T-helper 9 cell (primary cell): Measurements from ENCODE around the gene SFT2D3.
A peak's percentile ranks its signal among the peaks of the same experiment; 100 is the strongest.

Experiments
- DNase-seq: peaks from one replicate; pipeline ENCODE4 v3.0.0-alpha.2; 2020
- total RNA-seq, 2 donors: gene quantifications; one replicate each; lab custom pipeline; 2026; lab: John Stamatoyannopoulos, UW

Gene SFT2D3, protein sequence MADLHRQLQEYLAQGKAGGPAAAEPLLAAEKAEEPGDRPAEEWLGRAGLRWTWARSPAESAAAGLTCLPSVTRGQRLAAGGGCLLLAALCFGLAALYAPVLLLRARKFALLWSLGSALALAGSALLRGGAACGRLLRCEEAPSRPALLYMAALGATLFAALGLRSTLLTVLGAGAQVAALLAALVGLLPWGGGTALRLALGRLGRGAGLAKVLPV
- total RNA-seq: 15.7 to 22.4 reads per million in 2 donors

DNA sequence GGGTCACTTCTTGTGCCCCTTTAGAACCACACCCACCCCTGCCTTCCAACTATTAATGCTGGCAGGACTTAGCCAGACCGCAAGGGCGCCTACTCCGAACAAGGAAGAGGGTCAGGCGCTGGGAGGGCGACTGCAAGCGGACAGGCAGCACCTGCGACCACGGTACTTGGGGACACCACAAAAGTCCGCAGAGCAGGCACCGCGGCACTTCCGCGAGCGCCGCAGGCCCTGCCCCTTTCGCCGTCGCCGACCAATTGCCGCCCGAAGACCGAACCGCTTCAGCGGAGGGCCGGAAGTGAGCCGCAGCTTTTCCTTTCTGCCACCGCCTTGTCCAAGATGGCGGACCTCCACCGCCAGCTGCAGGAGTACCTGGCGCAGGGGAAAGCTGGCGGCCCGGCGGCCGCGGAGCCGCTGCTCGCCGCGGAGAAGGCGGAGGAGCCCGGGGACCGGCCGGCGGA lies at the start of gene SFT2D3:
SFT2D3 (plus strand) TSS at position 305 of the 458 bp plus-strand sequence; CDS start at position 337, 32 bp downstream.
- DNase-seq: peak; percentile 78

DNA sequence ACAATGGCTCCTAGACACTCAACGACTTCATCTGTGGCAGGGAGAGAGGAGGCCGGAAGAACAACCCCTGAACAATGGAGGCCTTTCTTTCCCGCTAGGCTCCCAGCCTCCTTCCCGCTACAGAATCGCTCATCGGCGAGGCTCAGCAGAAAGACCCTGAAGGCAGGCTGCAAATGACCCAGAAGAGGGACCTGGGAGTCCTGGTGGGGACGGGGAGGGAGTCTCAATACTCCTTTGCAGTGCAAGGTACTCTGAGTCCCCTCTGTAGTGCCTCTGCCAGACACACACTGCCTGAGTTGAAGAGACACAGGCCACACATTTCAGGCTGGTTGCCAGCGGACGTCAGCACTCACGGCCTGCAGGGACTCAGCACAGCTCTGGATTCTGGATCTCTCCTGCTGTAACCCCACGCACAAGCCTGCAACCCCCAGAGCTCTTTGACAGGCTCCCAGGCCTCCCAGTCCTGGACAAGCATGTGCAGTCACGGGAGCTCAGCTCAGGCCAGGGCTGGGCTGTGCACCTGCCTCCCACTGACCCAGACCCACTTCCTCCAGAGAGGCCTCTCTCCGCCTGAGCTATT lies 49.2 kb upstream of the SFT2D3 start:
- no peak for DNase-seq

DNA sequence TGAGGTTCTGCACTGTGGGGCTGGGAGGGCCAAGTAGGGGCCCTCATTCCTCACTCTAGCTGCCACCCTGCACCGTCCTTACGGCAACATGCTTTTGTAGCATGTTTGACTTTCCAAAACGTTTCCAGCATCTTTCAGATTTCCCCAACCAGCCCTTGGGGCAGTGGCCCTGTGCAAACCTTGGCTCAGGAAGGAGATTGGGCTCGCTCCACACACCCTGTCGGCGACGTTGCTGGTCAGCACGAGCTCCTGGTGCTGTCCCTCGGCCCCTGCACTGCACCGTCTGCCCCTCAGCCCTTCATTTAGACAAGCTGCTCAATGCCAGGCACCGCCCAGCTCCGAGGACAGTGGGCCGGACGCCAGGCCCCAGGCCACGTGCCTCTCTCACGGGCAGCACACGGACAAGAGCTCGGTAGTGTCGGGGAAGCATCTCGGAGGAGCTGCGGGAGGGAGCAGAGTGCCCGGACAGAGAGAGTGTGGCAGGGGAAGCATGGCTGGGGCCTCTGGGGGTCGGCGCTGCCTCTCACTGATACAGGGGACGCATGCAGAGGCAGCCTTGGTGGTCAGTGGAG lies 48.4 kb upstream of the SFT2D3 start:
- DNase-seq: no peak

DNA sequence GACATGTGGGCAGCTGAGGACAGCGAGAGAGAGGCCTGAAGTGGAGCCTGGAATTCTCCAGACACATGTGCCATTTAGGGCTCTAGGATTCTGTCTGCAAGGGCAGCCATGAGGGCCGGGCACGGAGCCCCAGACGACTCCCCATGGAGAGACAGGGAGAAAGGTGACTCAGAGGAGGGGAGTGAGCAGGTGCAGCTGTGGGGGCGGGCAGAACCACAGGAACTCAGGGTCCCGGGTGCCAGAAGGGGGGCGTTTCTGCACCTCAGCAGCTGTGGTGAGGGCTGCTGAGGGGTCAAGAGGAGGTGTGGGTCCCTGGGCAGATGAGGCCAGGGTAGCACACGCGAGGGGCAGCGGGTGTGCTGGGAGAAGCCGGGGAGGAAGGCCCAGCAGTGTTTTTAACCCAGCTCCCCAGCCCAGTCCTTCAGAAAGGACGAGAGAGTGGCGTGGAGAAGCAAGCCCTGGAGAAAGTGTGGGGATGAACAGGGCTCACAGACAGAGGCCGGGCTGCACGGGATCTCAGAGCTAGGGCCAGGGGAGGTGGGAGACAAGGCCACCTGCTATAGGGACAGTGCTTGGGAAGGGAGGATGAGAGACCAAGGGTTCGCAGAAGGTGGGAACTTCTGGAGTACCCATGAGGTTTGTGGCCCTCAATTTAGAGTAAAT lies 47.7 kb upstream of the SFT2D3 start:
- no peak for DNase-seq

DNA sequence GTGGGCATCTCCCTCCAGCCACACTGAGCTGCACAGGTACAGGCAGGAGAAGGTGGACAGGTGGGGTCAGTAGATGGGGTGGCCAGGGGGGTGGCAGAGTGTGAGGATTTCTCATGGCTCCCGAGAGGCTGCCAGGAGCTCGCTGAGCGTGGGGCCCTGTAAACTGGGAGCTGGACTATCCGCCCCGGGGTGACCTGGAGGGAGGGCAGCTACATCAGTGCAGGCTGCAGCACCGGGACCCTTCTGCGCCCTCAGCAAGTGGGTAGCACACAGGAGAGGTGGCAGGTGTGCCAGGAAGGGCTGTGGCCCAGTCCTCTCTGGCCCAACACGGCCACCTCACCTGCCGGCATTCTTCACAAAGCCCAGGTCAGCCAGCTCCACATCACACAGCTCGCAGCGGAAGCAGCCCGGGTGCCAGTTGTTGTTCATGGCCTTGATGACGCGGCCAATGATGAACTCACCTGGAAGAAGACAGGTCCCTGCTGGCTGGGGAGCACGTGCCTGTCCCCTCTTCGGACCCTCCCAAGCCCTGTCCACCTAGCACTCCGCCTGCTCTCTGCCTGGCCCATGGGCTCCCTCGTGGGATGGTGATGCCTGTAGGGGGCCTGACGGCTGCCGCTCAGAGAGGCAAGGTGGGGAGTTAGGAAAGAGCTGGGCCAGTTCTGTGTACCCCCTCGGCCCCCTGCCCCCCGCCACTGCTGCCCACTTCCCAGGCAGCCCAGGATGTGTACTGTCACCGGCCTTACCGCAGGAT lies 47.0 kb upstream of the SFT2D3 start:
- DNase-seq: no peak

DNA sequence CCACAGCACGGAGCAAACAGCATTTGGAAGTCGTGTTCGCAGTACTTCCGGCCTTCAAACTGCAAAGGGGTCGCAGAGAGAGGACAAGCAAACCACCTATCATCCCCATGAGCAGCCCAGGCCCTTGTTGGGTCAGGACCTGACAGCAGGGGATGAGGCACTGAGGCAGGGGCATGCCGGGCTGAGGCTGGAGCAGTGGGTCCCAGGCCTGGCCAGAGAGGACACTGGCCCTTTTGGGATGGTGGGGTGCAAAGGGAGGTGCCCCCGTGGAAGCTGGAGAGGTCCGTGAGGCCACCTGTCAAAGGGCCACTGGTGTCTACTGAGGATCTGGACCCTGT lies 46.5 kb upstream of the SFT2D3 start:
- no peak for DNase-seq

DNA sequence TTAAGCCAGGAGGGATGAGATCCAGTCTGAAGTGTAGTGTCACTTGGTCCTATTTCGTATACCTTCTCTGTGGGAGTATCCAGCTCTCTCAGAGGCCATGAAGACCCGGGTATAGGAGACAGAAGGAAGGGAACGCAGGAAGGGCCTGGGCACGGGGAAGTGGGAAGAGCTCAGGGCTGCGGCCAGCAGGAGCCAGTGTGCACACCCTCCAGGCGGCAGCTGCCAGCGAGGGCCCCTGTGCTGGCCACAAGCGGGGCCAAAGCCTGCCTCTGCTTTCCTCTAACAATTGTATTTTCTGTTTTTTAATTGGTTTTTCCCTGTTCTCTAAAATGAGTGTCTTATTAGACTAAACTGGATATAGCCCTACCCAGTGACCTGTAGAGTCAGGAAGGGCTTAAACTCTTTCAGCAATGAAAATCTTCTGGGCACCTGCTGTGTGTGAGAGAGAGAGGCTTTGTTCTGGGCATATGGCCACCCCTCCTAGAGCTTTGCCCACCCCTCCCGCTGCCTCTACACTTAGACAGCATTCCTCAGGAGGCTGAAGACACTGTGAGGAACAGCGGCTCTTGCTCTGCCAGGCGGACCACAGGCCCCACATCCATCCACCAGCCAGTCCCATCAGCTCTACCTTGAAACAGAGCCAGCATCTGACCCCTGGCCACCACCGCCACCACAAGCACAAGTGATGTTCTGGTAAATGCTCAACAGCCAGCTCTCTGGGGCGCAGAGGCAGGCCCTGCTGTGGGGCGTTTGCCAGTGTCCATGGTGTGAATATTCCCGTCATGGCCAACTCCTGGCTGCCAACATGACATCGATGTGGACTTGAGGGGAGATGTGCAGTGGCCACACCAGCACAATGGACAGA lies 45.9 kb upstream of the SFT2D3 start:
- DNase-seq: no peak

DNA sequence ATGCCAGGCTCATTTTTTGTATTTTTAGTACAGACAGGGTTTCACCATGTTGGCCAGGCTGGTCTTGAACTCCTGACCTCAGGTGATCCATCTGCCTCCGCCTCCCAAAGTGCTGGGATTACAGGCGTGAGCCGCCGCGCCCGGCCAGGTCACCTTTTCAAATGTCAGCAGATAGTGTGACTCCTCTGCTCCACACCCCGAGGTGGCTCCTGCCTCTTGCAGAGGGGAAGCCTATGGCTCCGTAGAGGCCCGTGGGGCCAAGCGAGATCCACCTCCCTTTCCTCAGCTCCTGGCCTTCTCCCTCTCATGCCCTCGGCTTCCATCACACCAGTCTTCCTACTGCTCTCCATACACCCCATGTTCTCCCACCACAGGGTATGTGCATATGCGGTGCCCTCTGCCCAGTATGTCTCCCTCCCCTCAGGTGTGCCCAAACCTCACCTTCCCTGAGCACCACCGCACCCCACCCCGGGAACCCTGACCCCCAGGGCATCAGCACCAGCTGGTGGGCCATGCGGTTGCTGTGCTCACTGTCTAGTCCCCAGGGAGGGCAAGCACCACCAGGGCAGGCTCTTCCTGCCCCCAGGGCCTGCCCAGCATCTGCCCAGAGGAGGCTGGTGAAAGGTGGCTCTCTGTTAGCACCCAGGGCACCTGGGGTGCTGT lies 44.6 kb upstream of the SFT2D3 start:
- no peak for DNase-seq

DNA sequence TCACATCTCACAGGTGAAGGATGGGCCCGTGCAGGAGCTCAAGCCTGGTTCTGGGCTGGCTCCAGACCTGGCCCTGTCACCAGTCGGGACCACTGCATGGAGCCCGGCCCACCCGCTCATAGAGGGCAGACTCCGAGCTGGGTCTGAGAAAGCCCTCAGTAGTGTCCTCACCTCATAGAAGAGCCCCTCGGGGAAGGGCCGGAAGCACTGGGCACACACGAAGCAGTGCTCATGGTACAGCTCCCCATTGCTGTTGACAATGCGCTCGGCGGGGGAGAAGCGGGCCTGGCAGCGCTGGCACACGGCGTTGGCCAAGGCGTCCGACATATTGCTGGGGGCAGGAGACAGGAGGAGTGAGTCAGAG lies 44.1 kb upstream of the SFT2D3 start:
- no peak for DNase-seq

DNA sequence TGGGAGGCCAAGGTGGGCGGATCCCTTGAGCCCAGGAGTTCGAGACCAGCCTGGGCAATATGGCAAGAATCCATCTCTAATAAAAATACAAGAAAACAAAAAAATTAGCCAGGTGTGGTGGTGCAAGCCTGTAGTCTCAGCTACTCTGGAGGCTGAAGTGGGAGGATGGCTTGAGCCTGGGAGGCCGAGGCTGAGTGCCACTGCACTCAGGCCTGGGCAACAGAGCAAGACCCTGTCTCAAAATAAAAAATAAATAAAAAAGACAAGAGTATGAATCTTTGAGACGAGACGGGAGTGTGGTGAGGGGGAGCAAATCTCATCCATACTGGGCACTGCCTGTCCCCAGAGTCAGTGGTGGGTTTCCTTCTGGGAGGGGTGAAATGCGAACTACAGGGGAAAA lies 43.2 kb upstream of the SFT2D3 start:
- DNase-seq: no peak

DNA sequence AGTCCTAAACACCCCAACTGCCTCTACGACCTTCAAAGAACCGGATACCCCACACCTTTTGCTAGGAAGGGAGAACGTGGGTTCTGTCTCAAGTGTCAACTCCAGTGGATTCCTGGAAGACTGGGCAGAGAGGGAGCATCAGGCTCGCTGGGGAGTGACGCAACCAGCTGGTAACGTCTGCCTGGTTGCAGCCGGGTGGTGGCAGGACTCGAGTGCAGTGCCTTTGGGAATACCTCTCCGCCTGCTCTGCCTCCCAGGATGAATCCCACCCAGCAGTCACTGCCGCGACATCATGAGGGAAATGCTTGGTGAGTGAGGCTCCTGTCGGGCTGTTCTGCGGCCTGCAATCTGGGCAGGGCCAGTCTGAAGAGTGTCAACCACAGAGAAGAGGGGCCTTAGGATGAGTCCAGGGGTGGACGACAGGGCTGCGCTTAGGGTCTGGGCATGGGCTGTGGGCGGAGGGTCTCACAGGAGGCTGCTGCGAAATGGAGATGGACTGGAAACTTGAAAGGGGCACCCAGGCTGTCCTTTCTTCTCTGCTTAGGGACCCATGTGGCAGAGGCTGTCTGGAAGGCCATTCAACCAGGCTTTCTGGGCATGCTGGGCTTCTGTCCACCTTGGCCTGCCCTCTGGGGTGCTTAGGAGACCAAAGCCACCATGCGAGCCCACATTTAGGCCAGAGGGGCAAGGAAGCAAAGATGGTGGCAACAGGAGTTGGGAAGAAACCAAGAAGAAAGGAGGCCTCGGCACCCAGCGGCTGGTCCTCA lies 42.5 kb upstream of the SFT2D3 start:
- no peak for DNase-seq

DNA sequence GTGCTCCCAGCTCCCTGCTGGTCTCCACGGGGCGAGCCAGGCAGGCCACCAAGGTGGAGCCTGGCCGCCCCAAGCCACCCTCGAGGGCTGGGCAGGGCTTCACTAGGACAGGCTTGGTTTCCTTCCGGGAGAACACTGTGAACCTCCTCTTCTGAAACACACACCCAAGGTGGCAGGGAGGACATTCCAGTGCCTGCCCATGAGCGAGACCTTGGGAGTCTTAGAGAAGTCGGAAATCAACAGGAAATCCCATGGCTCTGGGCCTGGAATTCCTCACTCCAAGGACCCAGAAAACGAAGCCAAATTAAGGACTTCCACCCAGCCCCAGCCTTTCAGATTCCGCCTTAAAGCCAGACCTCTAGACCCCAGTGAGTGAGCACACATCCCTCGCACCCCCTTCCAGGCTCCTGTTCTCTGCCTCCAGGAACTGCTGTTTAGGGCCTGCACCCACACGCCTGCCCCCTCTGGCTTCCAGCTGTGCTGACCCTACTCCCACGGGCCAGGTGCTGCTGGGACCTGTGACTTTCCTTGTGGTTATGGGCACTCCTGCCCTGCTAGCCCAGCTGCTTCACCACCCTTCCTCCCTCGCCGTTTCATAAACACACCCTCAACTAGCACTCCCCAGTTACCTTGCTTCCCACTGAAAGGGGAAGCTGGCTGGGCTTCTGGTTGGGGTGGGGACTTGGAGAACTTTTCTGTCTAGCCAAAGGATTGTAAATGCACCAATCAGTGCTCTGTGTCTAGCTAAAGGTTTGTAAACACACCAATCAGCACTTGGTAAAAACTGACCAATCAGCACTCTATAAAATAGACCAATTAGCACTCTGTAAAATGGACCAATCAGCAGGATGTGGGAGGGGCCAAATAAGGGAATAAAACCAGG lies 41.6 kb upstream of the SFT2D3 start:
- DNase-seq: no peak

DNA sequence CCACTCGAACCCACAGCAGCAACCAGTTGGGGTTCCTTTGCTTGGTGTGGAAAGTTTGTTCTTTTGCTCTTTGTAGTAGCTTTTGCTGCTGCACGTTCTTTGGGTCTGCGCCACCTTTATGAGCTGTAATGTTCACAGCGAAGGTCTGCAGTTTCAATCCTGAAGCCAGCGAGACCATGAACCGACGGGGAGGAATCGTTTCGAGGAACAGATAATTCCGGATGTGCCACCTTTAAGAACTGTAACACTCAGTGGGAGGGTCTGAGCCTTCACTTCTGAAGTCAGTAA lies 41.1 kb upstream of the SFT2D3 start:
- no peak for DNase-seq

DNA sequence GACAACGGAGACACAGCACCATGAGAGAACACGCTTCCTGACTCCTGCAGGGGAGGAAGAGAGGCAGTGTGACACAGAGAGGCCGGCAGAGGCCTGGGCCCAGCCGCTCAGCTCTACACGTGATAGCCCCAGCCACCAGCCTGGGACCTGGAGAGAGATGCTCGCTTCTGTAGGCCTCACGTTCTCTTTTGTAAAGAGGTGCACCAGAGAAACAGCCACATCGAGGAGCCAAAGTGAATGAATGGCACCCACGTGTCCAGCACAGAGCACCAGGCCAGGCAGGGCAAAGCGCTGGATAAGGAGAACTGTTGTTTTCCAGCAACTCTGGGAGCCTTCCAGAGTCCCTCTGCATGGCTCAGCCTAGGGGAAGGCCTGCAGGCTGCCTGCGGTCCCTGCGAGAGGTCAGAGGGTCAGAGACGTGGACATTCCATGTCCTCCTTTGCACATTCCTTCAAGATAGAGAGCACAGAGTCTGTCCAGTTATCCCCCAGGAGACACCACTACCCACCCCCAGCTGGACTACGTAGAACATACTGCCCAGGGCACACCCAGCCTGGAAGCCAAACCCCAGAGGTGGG lies 40.1 kb upstream of the SFT2D3 start:
- no peak for DNase-seq

DNA sequence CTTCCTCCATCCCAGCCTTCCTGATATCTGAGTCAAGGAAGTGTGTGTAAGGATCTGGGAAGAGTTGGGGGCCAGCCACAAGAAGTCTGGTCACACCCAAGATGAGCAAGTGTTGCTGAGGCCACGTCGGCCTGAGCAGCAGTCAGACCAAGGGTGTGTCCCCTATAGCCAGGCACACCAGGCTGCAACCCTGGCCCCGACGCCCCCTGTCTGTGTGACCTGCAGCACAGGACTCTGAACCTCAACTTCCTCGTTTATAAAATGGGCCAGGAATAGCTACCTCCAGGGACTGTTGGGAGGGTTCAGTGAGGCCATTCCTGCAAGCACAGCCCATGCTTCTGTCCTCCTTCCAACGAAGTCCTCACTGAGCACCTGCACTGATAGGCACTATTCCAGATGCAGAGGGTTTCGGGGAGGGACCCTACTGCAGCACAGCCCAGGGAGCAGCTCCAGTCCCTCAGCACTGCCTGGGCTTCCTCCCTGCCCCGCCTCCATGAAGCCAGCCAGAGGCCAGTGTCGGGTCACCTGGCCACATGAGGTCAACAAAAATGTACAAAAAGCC lies 39.3 kb upstream of the SFT2D3 start:
- no peak for DNase-seq

DNA sequence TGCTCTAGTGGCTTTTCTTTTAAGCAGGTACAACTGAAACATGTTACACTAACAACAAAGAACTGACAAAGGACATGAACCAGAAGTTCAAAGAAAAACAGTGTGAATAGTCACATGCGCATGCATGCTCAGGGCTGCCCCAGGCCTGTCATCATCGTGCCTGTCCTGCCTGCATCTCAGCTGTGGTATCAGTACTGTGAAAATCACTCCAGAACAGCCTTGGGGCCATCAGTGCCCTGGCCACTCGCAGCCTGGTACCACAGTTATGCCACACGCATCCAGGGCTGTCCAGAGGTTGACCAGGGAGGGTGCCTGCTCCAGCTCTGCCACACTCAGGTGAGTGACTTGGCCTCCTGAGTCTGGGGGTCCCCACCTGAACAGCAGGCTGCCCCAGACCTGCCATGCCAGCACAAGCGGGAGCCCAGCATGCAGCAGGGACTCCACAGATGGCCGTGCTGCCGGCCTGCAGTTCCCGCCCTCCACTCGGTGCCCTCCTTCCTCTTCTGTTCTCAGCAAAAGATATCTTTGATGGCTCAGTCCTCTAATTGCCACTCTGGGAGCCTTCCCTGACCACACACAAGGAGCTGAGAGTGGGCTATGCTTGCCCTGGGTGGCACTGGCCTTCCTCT lies 38.2 kb upstream of the SFT2D3 start:
- no peak for DNase-seq

DNA sequence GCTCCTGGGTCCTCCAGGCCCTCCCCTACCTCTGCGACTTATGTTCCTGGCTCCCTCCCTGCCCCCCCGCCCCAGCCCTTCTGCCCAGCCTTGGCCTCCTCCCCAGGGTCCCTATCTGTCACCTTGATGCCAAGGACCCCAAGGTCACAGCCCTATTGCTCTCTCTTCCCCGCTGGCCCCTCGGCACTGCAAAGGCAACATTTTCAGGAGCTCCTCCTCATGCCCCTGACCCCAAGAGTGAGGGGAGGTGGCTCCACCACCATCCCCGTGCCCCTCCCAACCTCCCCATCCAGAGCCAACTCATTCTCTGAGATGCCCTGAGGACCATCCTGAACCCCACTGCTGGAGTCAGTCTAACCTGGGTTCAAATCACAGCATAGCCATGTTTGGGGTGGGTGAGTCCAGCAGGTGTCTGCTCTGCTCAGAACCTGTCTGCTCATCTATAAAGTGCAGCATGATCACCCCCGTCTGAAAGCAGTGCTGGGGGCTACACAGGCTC lies 37.7 kb upstream of the SFT2D3 start:
- no peak for DNase-seq

DNA sequence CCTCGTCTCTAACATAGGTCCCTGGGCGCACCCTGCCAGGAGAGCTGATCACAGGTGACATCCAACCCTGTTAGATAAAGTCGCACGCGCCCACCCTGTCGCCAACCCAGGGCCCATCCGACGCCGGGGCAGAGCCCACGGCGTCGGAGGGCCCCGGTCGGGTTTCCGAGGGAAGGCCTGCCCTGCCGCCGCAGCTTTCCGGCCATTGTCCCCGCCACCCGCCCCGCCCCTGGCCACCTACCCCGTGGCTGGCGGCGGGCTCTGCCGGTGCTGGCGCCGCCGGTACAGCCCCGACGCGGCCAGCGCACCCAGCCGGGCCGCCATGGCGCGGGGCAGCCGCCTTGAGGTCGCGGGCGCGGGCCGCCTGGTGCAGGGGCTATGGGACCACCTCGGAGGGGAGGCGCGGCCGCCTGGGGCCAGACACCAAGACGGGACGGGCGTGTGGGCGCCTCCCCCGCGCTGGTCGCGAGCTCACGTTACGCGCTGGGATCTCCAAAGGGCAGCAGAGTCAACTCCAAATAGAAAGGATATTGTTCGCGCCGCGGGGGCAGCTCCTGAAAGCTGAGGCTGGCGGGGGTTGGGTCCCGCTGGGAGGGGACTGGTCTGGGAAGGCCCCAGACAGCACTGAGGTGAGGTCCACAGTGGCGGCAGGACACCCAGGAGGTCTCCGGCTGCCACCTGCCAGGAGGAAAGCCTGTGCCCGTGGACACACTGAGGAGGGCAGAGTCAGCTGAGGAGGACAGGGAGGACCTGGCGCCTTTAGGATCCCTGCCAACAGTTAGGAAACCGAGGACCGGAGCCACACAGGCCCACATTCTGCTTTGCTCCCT lies 37.0 kb upstream of the SFT2D3 start:
- DNase-seq: no peak
